HG03108 (cell line): ENCODE data around the gene CYP46A1.

Experiments used
- ATAC-seq: cut with Tn5 transposase; IDR thresholded peaks from one replicate; pipeline ENCODE4 v1.9.1; 2021; ENCODE audit warnings: moderate library complexity; ENCODE audit not compliant: unreplicated experiment

CYP46A1 gene

DNA sequence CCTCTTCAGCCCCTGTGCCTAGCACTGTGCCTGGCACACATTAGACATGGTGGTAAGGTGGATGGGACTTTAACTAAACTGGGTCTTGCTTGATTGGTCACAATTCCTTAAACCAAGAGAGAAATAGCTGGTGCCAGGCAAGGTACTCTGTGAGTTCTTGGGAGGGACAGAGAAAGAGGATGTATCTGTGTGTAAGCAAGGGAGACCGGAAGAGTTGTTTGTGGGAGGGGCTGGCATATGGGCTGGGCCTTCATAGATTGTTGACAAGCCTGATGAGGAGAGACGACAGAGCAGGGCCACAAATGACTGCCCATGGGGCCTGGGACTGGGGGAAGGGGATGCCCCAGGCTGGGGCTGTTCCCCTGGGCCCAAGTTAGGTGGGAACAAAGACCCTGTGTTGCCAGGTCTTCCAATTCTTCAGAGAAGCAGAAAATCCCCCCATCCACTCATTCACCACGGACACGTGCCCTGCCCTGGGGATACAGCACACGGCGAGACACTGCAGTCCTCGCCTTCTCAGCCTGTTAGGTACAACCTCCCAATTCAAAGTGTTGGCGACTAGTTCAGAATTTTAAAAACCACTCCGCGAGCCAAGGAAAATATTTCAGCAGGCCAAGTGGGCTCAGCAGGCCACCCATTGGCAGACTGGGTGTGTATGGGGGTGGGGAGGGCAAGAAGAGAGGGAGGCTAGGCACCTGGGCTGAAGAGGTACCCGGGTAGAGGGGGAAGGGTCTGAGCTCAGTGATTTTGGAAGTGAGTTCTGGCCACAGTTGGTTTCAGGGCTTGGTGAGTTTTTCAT lies 11.4 kb upstream of the CYP46A1 start:
- peak; percentile 66 for ATAC-seq

DNA sequence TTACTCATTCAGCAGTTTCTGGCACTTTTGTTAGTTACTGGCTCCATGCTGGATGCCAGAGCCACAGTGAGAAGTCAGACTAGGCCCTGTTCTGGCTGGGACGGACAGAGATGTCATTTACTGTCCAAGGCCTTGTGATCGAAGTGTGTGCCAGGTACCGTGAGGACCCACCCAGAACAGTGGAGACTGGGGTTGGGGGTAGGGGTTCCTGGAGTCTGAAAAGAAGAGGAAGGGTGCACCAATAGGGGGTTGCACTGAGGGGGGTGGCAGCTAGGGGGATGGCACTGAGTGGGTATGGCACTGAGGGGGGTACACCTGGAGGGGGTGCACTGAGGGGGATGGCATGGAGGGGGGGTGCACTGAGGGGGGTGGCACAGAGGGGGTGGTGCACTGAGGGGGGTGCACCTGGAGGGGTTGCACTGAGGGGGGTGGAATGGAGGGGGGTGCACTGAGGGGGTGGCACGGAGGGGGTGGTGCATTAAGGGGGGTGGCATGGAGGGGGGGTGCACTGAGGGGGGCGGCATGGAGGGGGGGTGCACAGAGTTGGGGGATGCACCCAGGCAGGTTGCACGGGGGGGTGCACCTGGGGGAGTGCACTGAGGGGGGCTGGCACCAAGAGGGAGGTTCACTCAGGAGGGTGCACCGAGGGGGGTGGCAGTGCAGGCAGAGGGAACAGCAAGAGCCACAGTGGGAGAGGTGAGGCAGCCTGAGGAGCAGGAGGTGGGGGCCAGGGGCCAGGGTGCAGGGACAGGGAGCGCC lies 10.6 kb upstream of the CYP46A1 start:
- ATAC-seq = no peak

DNA sequence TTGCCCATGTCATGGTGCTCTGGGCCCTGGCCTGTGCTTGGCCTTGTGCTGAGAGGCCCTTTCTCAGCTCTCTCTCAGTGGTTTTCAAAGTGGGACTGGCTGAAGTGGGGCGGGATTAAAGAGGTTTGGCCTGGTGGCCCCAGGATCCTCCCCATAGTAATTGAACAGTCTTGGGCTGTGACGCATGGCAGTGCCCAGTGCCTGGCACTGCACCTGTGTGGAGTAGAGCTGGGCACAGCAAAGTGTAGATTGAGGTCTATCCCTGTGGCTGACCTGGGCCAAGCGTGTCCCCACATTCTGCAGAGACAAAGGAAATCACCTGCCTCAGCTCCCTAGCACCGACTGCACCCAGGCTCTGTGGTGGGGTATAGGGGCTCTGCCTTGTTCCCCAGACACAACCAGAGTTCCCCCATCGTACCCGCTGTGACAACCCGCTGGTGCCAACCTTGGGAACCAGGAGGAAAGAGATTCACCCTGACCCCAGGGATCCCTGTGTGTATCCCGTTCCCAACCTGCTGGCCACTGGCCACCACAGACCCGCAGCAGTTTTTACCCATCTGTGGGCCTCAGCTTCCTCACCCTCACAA lies 9.9 kb upstream of the CYP46A1 start:
- ATAC-seq = no peak

DNA sequence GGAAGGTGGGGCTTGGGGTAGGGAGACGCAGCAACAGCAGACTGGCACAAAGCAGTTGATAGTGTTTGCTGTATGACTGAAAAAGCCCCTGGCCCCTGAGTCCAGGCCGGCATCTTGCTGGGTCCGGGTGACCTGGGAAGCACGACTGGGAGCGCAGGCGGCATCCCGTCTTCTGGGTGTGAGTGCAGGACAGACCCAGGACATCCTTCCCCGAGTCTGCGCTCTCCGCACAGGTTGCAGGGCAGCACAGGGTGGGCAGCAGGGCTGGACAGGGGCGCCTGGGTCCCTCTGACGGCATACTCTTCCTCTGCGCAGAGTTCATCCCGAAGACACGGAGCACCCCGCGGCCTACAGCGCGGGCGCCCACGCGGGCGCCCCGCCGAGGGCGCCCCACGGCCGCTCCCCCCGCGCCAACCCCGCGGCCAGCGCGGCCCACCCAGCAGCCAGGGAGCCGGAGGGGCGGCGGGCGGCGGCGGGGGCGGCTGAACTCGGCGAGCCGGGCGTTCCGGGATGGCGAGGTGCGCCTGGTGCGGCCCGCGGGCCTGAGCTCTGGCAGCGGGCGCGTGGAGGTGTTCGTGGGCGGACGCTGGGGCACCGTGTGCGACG lies 9.2 kb upstream of the CYP46A1 start:
- no peak for ATAC-seq

DNA sequence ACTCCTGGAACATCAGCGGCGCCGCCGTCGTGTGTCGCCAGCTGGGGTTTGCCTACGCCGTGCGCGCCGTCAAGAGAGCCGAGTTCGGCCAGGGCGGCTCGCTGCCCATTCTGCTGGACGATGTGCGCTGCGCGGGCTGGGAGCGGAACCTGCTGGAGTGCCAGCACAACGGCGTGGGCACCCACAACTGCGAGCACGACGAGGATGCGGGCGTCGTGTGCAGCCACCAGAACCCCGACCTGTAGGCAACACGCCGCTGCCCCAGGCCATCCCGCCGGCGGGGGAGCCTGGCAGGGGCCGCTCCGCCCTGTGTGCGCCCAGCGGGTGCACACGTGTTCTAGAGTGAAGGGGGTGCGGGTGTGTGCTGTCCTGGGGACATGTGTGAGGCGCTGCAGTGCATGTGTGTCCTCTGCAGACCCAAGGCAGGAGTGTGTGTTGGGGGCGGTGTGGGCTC lies 8.7 kb upstream of the CYP46A1 start:
- ATAC-seq = no peak

DNA sequence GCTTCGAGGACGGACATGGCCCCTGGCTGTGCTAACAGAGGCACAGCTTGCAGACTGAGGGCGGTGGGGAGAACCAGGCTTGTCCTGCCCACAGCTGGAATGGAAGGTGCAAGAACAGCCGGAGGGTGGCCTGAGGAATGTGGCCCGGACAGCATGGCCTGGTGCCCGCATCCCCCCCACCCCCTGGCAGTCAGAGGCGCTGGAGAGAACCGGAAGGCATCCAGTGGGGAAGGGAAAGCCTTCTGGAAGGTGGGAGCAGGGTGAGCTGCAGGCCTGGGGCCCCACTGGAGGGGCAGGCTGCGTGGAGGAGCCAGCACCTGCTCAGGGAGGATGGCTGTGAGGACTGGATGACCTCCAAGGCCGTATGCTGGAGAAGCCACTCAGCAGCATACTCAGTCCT lies 8.1 kb upstream of the CYP46A1 start:
- ATAC-seq = no peak

DNA sequence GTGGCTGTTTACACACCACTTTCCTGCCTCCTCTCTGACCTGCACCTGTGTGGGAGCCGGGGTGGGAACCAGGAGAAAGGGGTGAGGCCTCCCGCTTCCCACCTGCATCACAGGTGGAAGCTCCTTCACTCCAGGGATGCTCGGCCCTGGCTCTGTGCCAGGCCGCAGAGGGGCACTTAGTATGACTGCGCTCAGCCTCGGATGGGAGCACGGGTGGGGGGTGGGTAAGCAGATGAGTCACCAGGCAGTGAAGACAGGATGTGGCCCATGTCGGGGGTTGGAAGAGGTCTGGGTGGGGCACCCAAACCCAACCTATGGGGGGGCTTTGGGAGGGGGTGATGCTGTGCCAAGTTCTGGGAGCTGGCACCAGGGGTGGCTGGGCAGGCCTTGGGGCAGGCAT lies 7.4 kb upstream of the CYP46A1 start:
- ATAC-seq = no peak

DNA sequence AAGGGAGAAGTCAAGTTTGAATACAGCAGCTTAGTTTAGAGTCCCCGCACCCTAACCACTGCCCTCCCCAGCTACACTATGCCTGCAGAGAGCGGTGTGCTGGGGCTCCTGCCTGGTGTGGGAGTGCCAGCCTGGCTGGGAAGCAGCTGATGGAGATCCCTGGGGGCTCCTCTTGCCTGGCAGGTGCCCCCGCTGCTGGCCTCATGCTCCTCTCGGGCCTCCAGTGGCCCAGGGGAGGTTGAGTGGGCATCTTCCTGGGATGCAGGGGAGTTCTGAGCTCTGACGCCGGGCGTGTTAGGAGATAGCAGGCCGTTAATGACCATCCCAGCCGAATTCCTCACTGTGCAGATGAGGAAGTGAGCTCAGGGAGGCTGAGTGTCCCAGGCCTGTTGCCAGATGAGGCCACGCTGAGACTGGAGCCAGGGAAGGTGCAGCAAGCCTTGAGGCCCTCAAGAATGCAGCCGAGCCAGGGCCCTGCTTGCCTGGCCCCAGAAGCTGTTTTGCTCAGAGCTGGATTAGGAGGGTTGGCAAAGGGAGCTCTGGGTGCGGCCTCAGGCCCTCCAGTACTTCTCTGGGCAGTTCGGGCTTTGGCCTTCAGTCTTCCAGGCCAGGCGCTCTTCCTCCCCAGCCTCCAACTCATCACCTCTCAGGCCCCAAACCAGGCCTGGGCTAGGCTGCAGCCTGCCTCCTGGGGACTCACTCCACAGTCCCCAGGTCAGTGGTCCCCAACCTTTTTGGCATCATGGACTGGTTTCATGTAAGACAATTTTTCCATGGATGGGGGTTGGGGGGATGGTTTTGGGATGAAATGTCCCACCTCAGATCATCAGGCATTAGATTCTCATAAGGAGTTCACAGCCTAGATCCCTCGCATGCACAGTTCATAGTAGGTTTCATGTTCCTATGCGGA lies 6.6 kb upstream of the CYP46A1 start:
- no peak for ATAC-seq

DNA sequence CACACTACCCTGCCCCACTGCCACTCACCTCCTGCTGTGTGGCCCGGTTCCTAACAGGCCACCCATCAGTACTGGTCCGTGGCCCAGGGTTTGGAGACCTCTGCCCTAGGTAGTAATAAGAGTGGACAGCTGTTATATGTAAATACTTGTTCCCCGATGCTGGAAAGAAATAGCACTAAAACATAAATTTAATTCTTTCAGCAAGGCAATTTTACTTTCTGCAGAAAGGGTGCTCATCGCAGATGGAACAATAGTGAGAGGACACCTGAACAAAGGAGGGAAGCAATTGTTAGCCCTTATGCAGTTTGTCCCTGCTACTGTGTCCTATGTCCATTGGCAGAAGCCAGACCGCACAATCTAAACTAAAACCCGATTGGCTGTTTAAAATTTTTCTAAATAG lies 5.9 kb upstream of the CYP46A1 start:
- no peak for ATAC-seq

DNA sequence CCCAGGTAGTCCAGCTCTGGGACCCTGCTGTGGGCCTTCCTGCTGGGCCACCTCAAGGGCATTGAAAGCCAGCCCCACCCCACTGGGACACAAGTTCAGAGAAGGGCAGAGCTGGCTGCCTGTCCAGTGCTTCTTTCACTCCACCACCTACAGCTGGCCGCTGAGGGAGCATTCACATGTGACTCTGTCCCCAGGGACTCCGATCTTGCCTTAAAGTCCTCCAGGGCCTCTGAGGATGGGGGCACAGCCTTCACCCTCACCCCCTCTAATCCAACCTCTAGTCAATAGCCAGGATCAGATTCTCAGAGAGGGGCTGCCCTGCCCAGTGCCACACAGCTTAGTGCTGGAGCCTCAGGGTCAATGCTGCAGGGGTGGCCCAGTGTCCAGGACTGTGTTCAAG lies 5.0 kb upstream of the CYP46A1 start:
- no peak for ATAC-seq

DNA sequence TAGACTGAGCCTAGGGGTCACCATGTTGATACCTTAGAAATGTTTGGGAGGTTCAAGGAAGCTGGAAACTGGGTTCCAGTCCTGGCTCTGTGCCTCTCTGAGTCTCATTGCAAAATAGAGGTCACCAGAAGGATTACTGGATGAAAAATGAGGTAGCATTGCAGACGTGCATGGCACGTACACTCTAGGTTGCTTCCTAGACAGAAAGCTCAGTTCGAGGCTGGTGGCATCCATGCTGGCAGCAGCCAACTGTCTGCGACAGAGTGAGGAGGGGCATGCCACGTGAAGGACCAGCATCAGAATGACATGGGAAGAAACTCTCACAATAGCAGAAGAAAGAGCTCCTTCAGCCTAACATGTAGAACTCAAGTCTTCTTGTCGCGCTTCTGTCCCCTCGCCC lies 4.6 kb upstream of the CYP46A1 start:
- no peak for ATAC-seq

DNA sequence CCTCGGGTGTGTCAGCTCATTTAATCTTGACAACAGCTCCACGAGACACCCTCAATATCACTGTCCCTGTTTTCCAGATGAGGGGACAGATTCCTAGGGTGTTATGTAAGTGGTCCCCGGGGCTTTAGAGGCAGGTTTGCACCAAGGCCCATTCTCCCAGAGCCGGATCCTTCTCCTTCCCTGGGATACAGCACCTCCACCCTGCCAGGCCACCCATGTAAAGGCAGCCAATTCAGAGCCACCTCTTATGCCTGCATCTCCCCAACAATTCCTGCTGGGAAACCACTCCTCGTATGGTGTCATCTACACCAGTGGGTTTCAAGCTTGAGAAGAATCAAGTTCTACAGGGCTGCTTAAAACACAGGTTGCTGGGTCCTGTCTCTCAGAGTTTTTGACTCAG lies 4.1 kb upstream of the CYP46A1 start:
- no peak for ATAC-seq

DNA sequence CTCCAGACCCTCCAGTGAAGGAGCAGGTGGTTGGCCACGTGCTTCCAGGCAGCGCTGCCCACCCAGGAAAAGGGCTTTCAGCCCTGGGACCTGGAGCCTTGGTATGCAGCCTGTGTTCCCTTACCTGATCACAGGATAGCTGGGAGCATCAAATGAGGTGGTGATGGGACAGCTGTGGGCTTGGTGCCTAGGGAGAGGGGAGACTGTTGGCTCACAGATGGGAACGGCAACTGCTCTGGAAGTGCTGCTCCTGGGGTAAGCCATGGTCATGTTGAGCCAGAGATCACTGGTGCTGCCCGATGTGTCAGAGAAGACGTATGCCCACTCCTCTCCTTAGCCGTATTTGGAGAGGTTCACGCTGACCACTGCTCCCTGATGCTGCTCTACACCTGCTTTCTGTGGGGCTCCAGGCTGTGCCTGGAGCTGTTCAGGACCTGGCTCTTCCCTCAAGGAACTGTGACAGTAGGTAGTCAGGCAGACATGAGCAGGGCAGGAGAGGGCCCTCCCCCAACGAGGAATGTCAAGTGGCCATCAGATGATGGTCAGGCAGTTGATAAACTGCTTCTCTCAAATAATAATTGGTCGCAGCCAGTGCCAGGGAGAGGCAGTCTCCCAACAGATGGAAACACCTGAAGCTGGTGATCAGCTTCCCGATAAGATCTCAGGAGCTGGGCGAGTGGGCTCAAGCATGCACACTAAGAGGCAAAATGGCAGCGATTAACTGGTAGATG lies 2.8 kb upstream of the CYP46A1 start:
- no peak for ATAC-seq

DNA sequence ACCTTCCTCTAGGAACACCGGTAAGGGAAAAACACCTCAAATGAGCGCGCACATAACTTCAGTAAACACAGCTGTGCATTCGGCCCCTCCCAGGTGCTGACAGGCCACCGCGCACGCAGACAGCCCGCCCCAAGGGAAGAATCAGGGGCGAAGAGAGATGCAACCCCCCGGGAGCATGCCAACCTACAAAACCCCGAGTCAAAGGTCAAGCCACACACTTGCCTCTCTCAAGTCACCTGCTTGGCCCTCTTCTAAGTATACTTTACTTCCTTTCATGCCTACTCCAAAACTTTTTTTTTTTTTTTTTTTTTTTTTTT lies 2.3 kb upstream of the CYP46A1 start:
- no peak for ATAC-seq

DNA sequence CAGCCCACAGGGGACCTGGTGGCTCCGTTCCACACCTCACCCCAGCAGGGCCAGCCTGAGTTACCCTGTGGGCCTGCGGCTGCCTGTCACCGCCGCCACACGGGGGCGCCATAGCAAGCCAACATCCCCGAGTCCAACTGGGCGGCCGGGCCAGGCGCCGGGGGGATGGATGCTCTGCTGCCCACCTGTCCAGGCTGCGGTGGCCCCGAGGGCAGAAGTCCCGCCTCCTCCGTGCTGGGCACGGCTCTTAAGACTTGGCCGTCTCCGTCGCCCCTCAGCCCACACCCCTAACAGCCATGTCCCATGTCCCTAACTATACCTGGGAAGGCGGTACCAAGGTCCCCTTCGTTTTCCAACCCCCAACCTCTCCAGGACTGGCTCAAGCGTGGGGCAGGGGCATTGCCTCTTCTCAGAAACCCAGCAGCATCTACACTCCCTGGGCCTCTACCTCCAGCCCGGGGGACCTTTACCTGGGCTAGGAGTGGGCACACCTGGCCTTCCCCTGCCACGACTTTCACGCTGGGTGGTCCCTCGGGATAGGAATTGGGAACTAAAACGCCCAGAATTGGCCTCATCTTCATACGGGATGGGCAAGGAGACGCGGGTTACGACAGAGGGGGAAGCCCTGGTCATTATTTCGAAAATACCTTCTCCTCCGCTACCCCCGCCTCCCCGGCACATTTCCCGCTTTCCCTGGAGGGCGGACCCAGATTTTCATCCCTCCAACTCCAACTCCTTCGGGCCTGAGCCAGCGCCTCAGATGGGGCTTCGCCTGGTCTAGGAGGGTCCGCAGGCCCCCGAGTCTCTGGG lies 1.1 kb upstream of the CYP46A1 start:
- ATAC-seq = peak; percentile 30

DNA sequence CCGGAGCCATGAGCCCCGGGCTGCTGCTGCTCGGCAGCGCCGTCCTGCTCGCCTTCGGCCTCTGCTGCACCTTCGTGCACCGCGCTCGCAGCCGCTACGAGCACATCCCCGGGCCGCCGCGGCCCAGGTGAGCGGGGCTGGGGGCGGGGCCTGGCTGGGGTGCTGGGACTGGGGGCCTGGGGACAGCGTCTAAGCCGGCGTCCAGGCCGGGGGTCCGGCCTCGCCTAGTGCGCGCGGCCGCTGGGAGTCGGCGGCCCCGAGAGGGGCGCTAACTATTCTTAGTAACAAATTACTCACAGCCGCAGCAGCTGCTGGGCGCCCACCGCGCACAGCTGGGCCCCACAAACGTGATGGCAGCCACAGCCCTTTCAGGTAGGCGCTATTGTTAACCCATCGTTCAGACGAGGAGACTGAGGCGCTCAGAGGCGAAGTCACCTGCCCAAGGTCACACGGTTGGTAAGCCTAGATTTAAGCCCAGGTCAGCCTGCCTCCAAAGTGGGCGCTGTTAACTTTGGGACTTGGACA lies 374 bp downstream of the CYP46A1 start:
- no peak for ATAC-seq

DNA sequence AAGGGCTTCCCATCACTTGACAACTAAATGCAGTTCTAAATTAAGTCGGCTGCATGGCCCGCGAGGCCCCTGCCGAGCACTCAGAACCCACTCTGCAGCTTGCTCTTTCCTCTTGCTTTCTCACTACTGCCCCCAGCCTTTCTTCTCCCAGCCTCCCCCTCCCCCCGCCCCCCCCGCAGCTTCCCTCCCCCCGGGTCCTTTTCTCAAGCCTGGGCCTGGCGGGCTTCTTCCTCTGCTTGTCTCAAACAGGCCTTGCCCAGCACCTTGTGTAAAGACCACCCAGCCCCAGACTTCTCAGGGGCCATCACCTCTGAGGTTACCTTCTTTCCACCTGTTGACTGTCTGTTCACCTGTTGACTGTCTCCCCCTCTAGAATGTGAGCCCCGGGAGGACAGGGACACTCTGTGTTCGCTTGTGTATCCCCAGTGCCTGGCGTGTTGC lies 1.1 kb downstream of the CYP46A1 start:
- no peak for ATAC-seq

DNA sequence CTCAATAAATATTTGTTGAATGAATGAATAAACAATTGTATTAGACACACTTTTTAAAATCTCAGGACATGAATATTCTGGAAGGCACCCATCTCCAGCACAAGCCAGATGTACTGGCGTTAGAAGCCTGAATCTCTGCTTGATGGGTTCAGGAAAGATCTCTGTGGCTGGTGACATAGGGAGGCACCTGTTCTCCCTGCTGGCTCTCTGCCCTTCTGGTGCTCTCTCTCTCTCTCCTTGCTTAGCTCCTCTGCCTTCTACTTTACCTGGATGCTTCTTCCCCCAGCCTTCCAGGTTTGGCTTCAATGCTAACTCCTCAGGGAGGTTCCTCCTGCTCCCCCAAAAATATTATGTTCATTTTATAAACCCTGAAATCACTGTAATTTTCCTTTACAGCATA lies 1.5 kb downstream of the CYP46A1 start:
- ATAC-seq = no peak
